ENCODE results near the gene PSMD6.

The PSMD6 gene

DNA sequence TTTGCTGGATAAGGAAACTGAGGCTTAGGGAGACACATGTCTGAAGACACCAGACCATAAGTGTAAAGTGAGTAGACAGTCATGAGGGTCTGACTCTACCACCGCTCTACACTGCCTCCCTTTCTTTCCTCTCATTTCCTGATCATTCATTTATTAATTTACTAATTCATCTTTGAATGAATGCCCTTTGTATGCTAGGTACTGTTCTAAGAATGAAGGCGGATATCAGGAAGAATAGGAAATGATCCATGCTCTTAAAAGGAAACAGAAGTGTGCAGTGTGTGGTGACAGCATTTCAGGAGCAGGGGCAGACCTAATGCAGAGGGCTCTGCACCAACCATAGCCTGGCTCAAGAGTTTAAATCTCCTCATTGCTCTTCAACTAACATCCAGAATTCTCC is 31.8 kb upstream of the PSMD6 start:
- CTCF ChIA-PET, result no interaction called here
- no peak for DNase-seq (ENCODE audit: extremely low spot score)
- TF ChIP-seq, protein P1, sequence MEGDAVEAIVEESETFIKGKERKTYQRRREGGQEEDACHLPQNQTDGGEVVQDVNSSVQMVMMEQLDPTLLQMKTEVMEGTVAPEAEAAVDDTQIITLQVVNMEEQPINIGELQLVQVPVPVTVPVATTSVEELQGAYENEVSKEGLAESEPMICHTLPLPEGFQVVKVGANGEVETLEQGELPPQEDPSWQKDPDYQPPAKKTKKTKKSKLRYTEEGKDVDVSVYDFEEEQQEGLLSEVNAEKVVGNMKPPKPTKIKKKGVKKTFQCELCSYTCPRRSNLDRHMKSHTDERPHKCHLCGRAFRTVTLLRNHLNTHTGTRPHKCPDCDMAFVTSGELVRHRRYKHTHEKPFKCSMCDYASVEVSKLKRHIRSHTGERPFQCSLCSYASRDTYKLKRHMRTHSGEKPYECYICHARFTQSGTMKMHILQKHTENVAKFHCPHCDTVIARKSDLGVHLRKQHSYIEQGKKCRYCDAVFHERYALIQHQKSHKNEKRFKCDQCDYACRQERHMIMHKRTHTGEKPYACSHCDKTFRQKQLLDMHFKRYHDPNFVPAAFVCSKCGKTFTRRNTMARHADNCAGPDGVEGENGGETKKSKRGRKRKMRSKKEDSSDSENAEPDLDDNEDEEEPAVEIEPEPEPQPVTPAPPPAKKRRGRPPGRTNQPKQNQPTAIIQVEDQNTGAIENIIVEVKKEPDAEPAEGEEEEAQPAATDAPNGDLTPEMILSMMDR (IDR thresholded peaks at IDR 0.05; ENCODE audit: control extremely low read depth, extremely low read depth, low read depth, missing control alignments), result no peak
- POLR2A ChIA-PET, result no interaction called here

DNA sequence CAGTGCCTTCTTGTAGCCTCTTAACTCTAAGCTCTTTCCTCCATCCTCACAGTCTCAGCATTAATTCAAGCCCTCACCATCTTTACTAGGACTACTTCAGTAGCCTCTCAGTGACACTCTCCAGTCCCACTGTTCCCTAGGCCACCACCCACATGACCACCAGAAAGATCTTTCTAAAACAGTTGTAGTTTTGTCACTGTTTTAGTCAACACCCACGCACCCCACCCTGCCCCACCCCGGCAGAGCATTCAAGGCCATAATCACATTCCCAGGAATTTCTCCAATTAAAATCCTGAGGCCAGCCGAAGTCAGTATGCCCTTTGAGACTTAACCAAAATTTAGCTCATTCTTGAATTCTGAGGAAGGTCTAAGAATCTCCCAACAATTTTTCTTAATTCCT is 31.2 kb upstream of the PSMD6 start:
- no peak for DNase-seq (ENCODE audit: extremely low spot score)
- ChIA-PET POLR2A (no interaction called here), CTCF (no interaction called here)

DNA sequence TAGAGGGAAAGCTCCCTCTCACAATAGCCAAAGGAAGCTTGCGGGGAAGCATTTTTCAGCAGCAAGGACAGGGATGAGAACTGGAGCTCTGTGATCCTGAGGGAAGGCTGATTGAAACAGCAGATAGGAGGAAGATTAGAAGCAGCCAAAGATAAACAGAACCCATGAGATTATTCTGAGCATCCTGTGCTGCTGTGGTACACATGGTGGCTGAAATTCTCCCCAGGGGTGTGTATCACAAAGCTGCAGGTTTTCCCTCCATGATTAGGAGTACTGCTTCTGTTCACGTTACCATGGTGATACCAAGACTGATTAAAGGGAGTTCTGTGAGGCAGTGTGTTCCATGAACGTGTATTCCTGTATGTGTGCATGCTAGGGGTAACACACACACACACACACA is 30.3 kb upstream of the PSMD6 start:
- POLR2A ChIA-PET, result no interaction called here
- TF ChIP-seq, protein P1 (IDR thresholded peaks at IDR 0.05; ENCODE audit: control extremely low read depth, extremely low read depth, low read depth, missing control alignments), result no peak
- CTCF ChIA-PET, result interaction anchor here (2.2 kb wide), 1 partner anchor 431 kb away, joined by 5 read pairs; no protein-coding TSS in a partner anchor
- DNase-seq (ENCODE audit: extremely low spot score), result no peak

More for the DNA sequence above, 31.2 kb upstream of the PSMD6 start:
- TF ChIP-seq, protein P1 (IDR thresholded peaks at IDR 0.05; ENCODE audit: control extremely low read depth, extremely low read depth, low read depth, missing control alignments), result no peak

DNA sequence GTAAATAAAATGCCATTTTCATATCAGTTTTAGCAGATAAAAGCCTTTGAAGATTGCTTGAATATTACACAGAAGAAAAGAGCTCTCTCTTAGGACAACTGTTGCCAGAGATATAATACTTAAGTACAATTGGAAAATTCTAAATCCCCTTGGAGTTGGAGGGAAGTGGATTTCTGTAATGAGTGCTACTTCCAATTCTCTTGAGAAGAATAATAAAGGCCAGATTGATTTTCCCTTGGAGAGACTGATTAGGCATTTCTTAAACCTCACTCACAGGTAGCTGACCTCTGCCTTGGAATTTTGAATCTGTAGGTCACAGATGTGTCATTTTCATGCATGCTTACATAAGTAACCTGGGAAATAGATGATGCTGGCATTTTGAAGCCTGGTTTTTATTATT is 29.8 kb upstream of the PSMD6 start:
- CTCF ChIA-PET, result interaction anchor here (1.9 to 2.2 kb wide), 2 partner anchors 10 to 431 kb away, joined by 5 read pairs; no protein-coding TSS in a partner anchor
- POLR2A ChIA-PET, result no interaction called here
- DNase-seq (ENCODE audit: extremely low spot score), result no peak
- TF ChIP-seq, protein P1 (IDR thresholded peaks at IDR 0.05; ENCODE audit: control extremely low read depth, extremely low read depth, low read depth, missing control alignments), result no peak

DNA sequence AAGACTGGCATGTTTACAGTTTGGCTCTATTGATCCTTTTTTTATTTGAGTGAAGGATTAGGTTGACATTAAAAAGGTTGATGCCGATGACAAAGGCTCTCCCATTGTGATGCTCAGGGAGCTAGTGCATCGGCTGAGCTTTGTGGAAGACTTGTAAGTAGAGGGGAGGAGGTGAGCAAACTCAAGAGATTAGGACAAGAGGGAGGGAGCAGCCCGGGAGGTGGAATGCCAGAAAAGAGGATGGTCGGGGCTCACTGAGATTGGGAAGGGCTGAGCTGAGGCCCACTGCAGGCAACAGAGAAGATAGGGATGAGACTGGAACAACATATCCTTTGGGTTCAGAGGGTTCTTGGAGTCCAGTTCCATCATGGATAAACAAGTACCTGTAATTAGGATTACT is 26.5 kb upstream of the PSMD6 start:
- ChIA-PET CTCF (interaction anchor here (1.0 kb wide), 2 partner anchors 12 to 58 kb away, joined by 3 read pairs; no protein-coding TSS in a partner anchor), POLR2A (no interaction called here)
- TF ChIP-seq, protein P1 (IDR thresholded peaks at IDR 0.05; ENCODE audit: control extremely low read depth, extremely low read depth, low read depth, missing control alignments), result no peak

DNA sequence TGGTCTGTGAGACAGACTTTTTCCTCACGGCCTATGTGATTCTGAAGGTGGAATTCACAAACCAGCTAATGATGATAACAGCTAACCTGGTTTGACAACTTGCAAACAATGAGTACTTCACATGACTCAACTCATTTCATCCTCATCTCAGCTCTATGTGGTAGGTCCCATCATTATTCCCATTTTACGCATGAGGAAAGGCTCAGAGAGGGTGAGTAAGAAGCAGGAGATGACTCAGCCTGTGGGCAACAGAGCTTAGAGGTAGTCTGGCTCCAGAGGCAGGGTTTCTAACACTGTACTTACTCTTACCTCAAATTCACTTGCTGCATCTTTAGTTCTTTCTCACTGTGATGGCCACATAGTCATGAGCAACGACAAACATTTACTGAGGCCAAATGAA is 25.8 kb upstream of the PSMD6 start:
- TF ChIP-seq, protein P1 (IDR thresholded peaks at IDR 0.05; ENCODE audit: control extremely low read depth, extremely low read depth, low read depth, missing control alignments), result no peak
- DNase-seq (ENCODE audit: extremely low spot score), result no peak
- POLR2A ChIA-PET, result no interaction called here
- CTCF ChIA-PET, result interaction anchor here (1.0 to 3.0 kb wide), 4 partner anchors 13 to 436 kb away, joined by 3 to 8 read pairs (median 3); no protein-coding TSS in a partner anchor

More for the DNA sequence above, 26.5 kb upstream of the PSMD6 start:
- DNase-seq (ENCODE audit: extremely low spot score), result no peak
